ENCODE data around the gene PTEN.
"Not testable (repeated sequence)": the region's sequence is repeated elsewhere in the genome, so short reads cannot be mapped to it uniquely, and the experiment has no call there.

The PTEN gene

GRCh38 chr10:87846023-87846422, 17.4 kb upstream of the PTEN start:
- DNase-seq: no peak

DNA sequence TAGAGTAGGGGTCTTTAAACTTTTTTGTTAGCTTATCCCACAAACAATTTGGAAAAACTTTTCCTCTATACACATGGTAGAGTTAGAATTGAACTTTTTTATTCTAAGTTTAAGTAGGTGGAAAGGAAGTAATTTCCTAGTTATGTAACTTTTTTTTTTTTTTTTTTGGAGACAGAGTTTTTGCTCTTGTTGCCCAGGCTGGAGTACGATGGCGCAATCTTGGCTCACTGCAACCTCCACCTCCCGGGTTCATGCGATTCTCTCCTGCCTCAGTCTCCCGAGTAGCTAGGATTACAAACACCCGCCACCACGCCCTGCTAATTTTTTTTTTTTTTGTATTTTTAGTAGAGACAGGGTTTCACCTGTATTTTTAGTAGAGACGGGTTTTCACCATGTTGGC, 16.7 kb upstream of the PTEN start:
- DNase-seq: not testable (repeated sequence)

GRCh38 chr10:87847550-87847949, 15.9 kb upstream of the PTEN start:
- DNase-seq: no peak

- no peak for DNase-seq
These were observed 14.4 kb upstream of the PTEN start for GRCh38 chr10:87849001-87849400.

DNA sequence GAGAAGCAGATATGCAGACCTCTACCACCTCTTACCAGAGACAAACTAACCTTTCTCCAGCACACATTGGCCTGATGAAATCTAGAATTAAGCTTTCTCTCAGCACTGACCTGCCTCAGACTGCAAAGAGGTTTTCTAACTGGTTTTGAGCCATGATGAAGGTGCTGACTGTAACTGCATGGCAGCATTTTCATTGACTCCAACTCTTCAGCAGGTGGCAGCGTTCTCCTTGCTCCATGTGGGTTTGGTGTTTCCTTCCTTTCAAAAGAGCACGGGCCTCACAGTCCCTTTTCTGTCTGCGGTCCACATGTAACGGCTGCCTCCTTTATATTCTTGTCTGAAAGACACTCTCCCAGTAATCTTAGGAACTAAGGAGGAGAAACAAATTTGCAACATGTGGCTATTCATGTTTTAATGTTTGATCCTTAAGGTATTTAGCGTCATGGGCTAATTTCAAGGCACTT, 12.7 kb upstream of the PTEN start:
- DNase-seq: peak; percentile 45

- no peak for DNase-seq
These were observed 11.3 kb upstream of the PTEN start for GRCh38 chr10:87852089-87852488.

DNA sequence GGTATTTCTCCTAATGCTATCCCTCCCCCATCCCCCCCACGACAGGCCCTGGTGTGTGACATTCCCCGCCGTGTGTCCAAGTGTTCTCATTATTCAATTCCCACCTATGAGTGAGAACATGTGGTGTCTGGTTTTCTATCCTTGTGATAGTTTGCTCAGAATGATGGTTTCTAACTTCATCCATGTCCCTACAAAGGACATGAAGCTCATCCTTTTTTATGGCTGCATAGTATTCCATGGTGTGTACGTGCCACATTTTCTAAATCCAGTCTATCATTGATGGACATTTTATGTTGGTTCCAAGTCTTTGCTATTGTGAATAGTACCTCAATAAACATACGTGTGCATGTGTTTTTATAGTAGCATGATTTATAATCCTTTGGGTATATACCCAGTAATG, 8.2 kb upstream of the PTEN start:
- not testable (repeated sequence) for DNase-seq

DNA sequence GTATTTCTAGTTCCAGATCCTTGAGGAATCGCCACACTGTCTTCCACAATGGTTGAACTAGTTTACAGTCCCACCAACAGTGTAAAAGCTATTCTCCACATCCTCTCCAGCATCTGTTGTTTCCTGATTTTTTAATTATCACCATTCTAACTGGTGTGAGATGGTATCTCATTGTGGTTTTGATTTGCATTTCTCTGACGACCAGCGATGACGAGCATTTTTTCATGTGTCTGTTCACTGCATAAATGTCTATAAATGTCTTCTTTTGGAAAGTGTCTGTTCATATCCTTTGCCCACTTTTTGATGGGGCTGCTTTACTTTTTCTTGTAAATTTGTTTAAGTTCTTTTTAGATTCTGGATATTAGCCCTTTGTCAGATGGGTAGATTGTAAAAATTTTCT, 7.8 kb upstream of the PTEN start:
- DNase-seq: not testable (repeated sequence)

DNA sequence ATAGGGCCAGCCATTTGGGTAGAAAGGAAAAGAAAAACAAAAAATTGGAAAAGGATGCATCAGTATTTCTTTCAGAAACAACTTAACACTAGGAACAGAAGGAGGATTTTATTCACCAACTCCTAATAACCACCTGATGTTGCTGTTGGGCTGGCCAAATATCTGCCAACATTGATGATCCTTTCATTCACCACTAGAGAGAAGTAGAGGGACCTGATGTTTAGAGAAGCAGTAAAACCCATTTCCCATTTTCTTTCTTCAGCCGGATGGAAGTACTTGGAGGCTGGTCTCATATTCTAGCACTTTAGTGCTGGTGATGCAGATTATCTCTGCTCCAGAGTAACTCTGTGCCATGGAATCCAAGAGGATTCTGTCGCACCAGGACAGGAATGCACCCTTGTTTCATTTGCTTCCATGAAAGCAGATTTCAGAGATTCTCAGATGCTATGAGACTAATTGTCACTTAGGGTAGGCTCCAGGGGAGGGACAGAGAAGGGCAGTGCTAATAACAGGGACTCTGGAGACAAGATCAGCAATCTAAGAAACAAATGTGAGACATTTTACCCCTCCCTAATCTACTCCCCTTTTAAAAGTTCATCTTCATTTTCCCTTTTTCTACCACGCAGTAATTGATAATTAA, 3.1 kb upstream of the PTEN start:
- no peak for DNase-seq

- DNase-seq: no peak
These were observed 2.5 kb upstream of the PTEN start for GRCh38 chr10:87860816-87861403.

GRCh38 chr10:87861566-87861952, 1.9 kb upstream of the PTEN start:
- DNase-seq: no peak

DNA sequence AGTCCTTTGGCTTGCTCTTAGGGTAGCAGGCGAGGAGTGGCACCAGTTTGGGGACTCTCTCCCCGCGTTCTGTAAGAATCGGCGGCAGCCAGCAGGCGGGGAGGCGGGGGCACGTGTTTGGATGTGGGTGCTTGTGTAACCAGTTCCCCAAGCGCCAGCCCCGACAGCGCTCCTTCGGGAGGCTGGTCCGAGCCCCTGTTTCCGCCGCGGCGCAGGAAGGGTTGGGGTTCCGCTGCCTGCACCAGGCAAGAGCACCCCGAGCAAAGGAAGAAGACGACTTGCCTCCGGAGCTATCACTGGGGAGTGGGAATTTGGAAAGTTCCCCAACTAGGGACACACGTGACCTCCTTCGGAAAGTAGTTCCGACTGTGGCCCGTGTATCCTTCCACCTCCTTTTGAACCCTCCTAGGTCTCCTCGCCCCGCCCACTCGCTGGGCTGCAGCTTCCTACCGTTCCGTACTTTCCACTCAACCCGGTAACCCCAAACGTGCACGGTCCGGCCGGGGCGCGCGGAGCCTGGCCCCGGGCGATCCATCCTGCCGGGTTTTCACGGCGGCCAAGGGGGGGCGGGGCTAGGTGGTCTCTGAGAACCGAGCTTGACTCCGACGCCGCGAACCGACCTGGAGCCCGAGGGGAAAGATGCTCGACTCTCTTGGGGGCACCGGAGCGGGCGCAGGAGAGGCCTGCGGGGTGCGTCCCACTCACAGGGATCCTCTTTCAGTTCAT, 1.3 kb upstream of the PTEN start:
- DNase-seq: peak; percentile 94

DNA sequence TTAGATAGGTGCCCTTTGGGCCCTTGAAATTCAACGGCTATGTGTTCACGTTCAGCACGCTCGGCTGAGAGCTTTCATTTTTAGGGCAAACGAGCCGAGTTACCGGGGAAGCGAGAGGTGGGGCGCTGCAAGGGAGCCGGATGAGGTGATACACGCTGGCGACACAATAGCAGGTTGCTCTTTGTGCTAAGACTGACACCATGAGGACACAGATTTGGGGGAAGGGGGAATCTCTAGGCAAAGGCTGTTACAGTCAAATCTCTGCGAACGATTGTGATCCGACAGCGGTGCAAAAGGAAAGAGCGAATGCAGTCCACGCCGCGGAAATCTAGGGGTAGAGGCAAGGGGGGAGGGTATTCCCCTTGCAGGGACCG, 759 bp upstream of the PTEN start:
- DNase-seq: peak; percentile 77

- peak; percentile 32 for DNase-seq
These were observed 598 bp downstream of the PTEN start for GRCh38 chr10:87863951-87864495.

- no peak for DNase-seq
These were observed 1.2 kb downstream of the PTEN start for GRCh38 chr10:87864496-87865059.

GRCh38 chr10:87865241-87865881, 1.9 kb downstream of the PTEN start:
- DNase-seq: no peak

DNA sequence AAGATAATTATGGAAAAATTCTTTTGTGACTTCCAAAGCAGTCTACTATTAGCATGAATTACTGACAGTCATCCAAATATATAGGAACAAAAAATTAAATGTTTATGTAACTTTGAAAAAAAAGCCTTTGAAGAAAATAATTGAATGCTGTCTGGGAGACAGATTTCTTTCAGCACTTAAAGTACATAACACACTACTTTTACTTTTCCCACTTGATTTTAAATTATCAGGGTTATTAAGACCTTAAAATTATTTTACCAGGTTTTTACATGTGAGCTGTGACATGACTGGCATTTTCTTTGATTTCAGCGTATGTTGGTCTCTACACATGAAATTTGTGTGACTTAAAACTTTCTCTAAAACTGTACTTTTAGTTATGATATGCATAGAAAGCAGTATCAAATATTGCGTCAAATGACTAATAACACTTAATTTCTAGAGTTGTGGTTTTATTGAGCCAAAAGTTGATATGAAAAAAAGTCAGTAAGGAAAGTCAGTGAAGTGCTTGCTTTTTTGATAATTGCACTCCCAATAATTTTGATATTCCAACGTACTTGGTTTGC, 3.1 kb downstream of the PTEN start:
- DNase-seq: no peak

DNA sequence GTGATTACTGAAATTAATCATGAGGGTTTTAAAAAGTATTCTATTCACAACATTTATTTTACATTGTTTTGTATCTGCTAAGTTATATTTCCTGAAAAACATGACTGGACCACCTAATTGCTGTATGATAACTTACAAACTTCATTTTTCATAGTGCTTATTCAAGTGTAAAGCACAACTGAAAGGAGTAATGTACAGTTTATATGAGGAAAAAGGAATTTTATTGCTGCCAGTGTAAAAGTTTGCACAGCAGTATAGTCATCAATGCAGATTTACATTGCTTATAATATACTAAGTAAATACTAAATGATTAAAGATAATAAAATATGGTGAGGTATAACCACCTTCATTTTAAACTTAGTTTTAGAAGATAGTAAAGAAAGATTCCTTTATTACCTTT, 4.0 kb downstream of the PTEN start:
- no peak for DNase-seq

GRCh38 chr10:87868277-87868676, 4.9 kb downstream of the PTEN start:
- no peak for DNase-seq

DNA sequence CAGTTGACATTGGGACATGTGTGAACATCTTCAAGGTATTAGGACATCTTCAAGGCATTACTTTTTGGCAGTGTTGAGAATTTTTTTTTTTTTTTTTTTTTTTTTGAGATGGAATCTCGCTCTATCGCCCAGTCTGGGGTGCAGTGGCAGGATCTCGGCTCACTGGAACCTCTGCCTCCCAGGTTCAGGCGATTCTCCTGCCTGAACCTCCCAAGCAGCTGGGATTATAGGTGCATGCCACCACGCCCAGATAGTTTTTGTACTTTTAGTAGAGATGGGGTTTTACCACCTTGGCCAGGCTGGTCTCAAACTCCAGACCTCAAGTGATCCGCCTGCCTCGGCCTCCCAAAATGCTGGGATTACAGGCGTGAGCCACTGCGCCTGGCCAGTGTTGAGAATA, 5.7 kb downstream of the PTEN start:
- not testable (repeated sequence) for DNase-seq

DNA sequence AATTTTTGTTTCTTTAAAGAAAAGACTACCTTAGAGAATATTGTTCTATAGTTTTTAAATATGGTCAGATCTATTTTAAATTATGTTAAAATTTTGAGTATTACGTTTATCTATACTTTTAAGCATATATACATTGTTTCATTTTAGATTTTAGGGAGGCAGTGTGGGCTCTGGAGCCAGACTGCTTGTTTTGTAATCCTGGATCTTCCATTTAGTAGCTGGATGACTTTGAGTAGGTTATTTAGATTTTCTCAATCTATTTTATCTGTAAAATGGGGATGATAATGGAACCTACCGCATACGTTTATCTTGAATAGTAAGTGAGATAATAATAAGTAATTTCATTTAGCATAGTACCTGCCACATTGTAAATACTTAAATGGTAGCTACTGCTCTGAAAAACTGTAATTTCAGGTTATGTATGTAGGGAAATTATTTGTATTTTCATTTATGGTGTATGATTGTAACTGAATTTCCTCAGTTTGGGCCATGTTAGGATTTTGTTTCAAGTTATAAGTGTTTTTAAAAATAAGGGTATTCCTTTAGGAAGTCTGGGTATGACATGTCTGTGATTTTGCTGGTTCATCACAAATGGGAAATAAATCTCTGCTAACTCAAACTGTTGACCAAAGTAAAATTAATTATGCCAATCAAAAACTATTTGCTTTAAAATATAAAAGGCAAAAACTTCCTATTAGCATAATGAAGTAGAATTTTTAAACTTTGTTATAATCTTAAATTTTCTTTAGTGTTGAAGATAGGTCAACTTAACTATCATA, 6.5 kb downstream of the PTEN start:
- DNase-seq: no peak

DNA sequence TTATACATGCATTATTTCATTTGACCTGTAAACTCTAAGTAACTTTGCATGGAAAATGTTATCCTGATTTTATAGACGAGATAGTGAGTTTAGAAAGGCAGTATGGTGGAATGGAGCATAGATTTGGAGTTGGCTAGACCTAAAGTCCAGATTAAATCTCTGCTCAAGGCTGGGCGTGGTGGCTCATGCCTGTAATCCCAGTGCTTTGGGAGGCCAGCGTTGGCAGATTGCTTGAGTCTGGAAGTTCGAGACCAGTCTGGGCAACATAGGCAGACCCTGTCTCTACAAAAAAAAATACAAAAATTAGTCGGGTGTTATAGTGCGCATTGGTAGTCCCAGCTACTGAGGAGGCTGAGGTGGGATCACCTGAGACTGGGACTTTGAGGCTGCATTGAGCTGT, 9.4 kb downstream of the PTEN start:
- DNase-seq: no peak

Measured in activated naive CD4-positive, alpha-beta T cell treated with Interleukin-2 at 50 U/mL for 16 hours (primary cell).